ENCODE measurements around the gene MGRN1. TPM values are rescaled to one million over a fixed set of nuclear protein-coding genes. Genes with fewer than 3 reads are reported as not detected.

Gene MGRN1
- total RNA-seq, 2 donors from 2014 or later: 66.9 to 71.4 TPM

DNA sequence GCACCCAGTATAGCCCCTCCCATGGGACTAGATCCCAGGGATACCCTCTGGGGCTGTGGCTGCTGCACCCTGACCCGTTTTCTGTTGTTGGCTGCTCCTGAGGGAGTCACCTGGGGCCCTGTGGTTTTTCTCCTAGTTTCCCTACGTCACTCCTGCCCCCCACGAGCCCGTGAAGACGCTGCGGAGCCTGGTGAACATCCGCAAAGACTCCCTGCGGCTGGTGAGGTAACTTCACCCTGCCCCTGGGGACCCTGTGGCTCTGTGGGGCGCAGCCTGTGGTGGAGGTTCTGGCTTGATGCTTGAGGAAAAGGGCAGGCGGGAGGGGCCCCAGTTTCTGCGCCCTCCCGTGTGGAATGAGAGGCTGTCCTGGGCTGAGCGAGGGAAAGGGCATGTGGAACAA, 27.2 kb downstream of the MGRN1 start:
- WGBS, 2 experiments (ENCODE audit: insufficient coverage in 1 of 2, insufficient read length in 1 of 2): 95 to 97% methylated on average over 7 to 13 of the region's 13 CpGs

GRCh38 chr16:4652561-4652960, 27.9 kb downstream of the MGRN1 start:
- no peak overlapping the region for H3K27ac Mint-ChIP-seq
- peaks cover 16% of the 10 kb centered on the region for H3K4me1 Mint-ChIP-seq

More for the DNA sequence above, 27.2 kb downstream of the MGRN1 start:
- no peak overlapping the region for H3K4me3 ChIP-seq (ENCODE audit: low read length)
- TF ChIP-seq, protein P1, sequence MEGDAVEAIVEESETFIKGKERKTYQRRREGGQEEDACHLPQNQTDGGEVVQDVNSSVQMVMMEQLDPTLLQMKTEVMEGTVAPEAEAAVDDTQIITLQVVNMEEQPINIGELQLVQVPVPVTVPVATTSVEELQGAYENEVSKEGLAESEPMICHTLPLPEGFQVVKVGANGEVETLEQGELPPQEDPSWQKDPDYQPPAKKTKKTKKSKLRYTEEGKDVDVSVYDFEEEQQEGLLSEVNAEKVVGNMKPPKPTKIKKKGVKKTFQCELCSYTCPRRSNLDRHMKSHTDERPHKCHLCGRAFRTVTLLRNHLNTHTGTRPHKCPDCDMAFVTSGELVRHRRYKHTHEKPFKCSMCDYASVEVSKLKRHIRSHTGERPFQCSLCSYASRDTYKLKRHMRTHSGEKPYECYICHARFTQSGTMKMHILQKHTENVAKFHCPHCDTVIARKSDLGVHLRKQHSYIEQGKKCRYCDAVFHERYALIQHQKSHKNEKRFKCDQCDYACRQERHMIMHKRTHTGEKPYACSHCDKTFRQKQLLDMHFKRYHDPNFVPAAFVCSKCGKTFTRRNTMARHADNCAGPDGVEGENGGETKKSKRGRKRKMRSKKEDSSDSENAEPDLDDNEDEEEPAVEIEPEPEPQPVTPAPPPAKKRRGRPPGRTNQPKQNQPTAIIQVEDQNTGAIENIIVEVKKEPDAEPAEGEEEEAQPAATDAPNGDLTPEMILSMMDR (conservative IDR thresholded peaks at IDR 0.05): no peak
- no peaks in the 10 kb centered on the region for H3K27me3 Mint-ChIP-seq (ENCODE audit: insufficient read depth)
- H3K4me1 ChIP-seq (ENCODE audit: control insufficient read depth, insufficient read depth, low read length): peaks cover 3% of the 10 kb centered on the region
- no peaks in the 10 kb centered on the region for H3K9me3 Mint-ChIP-seq
- peaks cover 46% of the 10 kb centered on the region for H3K36me3 Mint-ChIP-seq (ENCODE audit: low read depth)
- no peak overlapping the region for H3K27ac ChIP-seq (ENCODE audit: low read depth, low read length)
- H3K36me3 ChIP-seq (ENCODE audit: control insufficient read depth, insufficient read depth, low read length): peaks cover 14% of the 10 kb centered on the region
- no peaks in the 10 kb centered on the region for H3K9me3 ChIP-seq (ENCODE audit: control insufficient read depth, low read length)
- H3K4me1 Mint-ChIP-seq: peaks cover 16% of the 10 kb centered on the region
- no peaks in the 10 kb centered on the region for H3K27me3 ChIP-seq (ENCODE audit: control insufficient read depth, insufficient read depth, low read length, poor library complexity, severe bottlenecking)
- H3K9ac ChIP-seq (ENCODE audit: extremely low read depth, low read length, poor library complexity, severe bottlenecking): no peak overlapping the region
- H3K4me3 Mint-ChIP-seq: no peak overlapping the region
- H3K27ac Mint-ChIP-seq: no peak overlapping the region
- DNase-seq: no peak

DNA sequence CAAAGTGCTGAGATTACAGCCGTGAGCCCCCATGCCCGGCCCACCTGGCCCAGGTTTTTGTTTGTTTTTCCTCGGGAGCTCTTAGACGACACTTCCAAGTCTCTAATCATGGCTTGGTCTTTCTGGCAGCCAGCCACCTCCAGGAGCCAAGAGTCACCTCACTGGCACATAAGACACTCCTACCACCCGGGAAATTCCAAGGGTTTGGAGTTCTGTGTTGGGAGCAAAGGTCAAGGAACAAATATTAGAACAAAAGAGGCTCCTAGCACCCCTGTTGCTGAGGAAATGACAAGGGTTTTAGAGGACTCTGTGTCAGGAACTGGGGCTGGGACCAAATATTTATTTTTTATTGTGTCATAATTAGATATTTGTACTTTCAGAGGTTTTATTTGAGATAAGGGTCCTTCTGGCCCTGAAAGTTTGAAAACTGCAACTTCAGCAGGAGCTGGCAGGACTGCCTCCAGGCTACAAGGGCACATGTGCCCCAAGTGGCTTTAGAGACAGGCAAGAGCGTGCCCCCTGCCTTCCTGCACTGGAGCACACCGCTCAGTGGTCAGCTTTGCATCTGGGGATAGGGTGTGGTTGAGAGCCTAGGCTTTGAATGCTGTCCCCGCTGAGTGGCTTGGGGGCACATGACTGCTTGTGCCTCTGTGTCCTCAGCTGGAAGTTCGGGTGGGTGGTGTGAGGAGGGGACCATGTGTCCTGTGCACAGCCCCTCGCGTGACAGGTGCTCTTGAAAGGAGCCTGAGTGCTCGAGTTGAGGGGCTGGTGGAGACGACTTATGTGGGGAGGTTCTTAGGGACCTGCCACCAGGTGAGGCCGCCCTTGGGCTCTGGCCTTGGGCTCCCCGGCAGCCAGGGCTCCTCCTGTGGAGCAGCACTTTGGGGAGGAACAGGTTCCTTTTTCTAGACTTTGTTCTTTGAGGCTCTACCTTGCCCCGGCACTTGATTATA, 29.7 kb downstream of the MGRN1 start:
- H3K4me1 Mint-ChIP-seq: peaks cover 16% of the 10 kb centered on the region
- Histone ChIP-seq H3K27ac (ENCODE audit: low read depth, low read length) (no peak overlapping the region), H3K36me3 (ENCODE audit: control insufficient read depth, insufficient read depth, low read length) (peaks cover 21% of the 10 kb centered on the region), H3K9me3 (ENCODE audit: control insufficient read depth, low read length) (no peaks in the 10 kb centered on the region), H3K27me3 (ENCODE audit: control insufficient read depth, insufficient read depth, low read length, poor library complexity, severe bottlenecking) (no peaks in the 10 kb centered on the region), H3K4me1 (ENCODE audit: control insufficient read depth, insufficient read depth, low read length) (peaks cover 3% of the 10 kb centered on the region), H3K4me3 (ENCODE audit: low read length) (no peak overlapping the region), H3K9ac (ENCODE audit: extremely low read depth, low read length, poor library complexity, severe bottlenecking) (no peak overlapping the region)
- WGBS, 2 experiments (ENCODE audit: insufficient coverage in 1 of 2, insufficient read length in 1 of 2): 91 to 94% methylated on average over 10 to 16 of the region's 16 CpGs
- peak overlapping the region; percentile 32 for H3K4me3 Mint-ChIP-seq
- no peak for DNase-seq
- peaks cover 50% of the 10 kb centered on the region for H3K36me3 Mint-ChIP-seq (ENCODE audit: low read depth)
- H3K27me3 Mint-ChIP-seq (ENCODE audit: insufficient read depth): no peaks in the 10 kb centered on the region
- peak overlapping the region; percentile 90 for H3K27ac Mint-ChIP-seq
- no peaks in the 10 kb centered on the region for H3K9me3 Mint-ChIP-seq
- TF ChIP-seq, protein P1 (conservative IDR thresholded peaks at IDR 0.05): no peak

More at GRCh38 chr16:4652561-4652960, 27.9 kb downstream of the MGRN1 start:
- WGBS, 2 experiments (ENCODE audit: insufficient coverage in 1 of 2, insufficient read length in 1 of 2): 96 to 97% methylated on average over 20 to 25 of the region's 25 CpGs
- no peaks in the 10 kb centered on the region for H3K9me3 ChIP-seq (ENCODE audit: control insufficient read depth, low read length)
- DNase-seq: no peak
- H3K4me3 ChIP-seq (ENCODE audit: low read length): no peak overlapping the region
- TF ChIP-seq, protein P1 (conservative IDR thresholded peaks at IDR 0.05): no peak
- no peaks in the 10 kb centered on the region for H3K27me3 Mint-ChIP-seq (ENCODE audit: insufficient read depth)
- H3K27me3 ChIP-seq (ENCODE audit: control insufficient read depth, insufficient read depth, low read length, poor library complexity, severe bottlenecking): no peaks in the 10 kb centered on the region
- peaks cover 3% of the 10 kb centered on the region for H3K4me1 ChIP-seq (ENCODE audit: control insufficient read depth, insufficient read depth, low read length)
- H3K9me3 Mint-ChIP-seq: no peaks in the 10 kb centered on the region
- H3K36me3 ChIP-seq (ENCODE audit: control insufficient read depth, insufficient read depth, low read length): peaks cover 21% of the 10 kb centered on the region
- no peak overlapping the region for H3K27ac ChIP-seq (ENCODE audit: low read depth, low read length)
- peaks cover 50% of the 10 kb centered on the region for H3K36me3 Mint-ChIP-seq (ENCODE audit: low read depth)
- H3K4me3 Mint-ChIP-seq: no peak overlapping the region
- H3K9ac ChIP-seq (ENCODE audit: extremely low read depth, low read length, poor library complexity, severe bottlenecking): no peak overlapping the region
